Measurements from ENCODE around the gene SRGAP1. TPM values are rescaled to one million over a fixed set of nuclear protein-coding genes. Genes with fewer than 3 reads are reported as not detected.

The SRGAP1 gene
- total RNA-seq, 1 experiment from 2014 or later, result 26.8 TPM

DNA sequence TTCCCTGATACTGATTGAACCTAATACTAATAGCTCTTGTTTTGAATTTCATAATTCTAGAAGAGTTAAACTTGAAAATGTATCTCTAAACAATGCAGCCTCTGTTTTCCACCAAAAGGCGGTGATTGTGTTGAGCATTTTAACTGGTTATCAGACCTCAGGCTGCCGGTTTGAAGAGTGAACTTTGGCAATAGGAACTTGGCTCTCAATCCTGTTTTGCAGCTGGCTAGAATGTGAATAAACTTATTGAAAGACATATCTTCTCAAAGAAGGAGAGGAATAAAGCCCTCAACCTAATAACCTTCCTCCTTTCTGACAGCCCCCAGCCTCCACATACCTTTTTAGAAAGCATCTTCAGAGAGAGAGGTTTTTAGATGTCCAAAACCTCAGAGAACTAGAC is 105.4 kb downstream of the SRGAP1 start:
- BruUV-seq (replicated peaks), result no TSS peak
- no peaks in the 10 kb centered on the region for H3K27me3 ChIP-seq (ENCODE audit: control insufficient read depth, insufficient read depth, low read length)
- no peak for DNase-seq (ENCODE audit: low read depth, low spot score)
- CTCF ChIA-PET, result no interaction called here
- no peaks in the 10 kb centered on the region for H3K36me3 ChIP-seq (ENCODE audit: control insufficient read depth, insufficient read depth, low read length)
- H3K27ac ChIP-seq (ENCODE audit: low read length), result peak overlapping the region; percentile 62
- no peak for TF ChIP-seq TCF7L2 (IDR thresholded peaks at IDR 0.05; ENCODE audit: low read depth, low read length)
- no peak for TF ChIP-seq POLR2AphosphoS5 (IDR thresholded peaks at IDR 0.05; ENCODE audit: low read depth, low read length)
- TF ChIP-seq, protein P1, sequence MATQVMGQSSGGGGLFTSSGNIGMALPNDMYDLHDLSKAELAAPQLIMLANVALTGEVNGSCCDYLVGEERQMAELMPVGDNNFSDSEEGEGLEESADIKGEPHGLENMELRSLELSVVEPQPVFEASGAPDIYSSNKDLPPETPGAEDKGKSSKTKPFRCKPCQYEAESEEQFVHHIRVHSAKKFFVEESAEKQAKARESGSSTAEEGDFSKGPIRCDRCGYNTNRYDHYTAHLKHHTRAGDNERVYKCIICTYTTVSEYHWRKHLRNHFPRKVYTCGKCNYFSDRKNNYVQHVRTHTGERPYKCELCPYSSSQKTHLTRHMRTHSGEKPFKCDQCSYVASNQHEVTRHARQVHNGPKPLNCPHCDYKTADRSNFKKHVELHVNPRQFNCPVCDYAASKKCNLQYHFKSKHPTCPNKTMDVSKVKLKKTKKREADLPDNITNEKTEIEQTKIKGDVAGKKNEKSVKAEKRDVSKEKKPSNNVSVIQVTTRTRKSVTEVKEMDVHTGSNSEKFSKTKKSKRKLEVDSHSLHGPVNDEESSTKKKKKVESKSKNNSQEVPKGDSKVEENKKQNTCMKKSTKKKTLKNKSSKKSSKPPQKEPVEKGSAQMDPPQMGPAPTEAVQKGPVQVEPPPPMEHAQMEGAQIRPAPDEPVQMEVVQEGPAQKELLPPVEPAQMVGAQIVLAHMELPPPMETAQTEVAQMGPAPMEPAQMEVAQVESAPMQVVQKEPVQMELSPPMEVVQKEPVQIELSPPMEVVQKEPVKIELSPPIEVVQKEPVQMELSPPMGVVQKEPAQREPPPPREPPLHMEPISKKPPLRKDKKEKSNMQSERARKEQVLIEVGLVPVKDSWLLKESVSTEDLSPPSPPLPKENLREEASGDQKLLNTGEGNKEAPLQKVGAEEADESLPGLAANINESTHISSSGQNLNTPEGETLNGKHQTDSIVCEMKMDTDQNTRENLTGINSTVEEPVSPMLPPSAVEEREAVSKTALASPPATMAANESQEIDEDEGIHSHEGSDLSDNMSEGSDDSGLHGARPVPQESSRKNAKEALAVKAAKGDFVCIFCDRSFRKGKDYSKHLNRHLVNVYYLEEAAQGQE (IDR thresholded peaks at IDR 0.05; ENCODE audit: insufficient read depth in 1 of 2, low read depth in 2 of 2, low read length in 1 of 2), result no peak
- TF ChIP-seq SIN3A (IDR thresholded peaks at IDR 0.05; ENCODE audit: borderline replicate concordance, insufficient read depth, low read depth, low read length), result no peak
- TF ChIP-seq, protein P2, sequence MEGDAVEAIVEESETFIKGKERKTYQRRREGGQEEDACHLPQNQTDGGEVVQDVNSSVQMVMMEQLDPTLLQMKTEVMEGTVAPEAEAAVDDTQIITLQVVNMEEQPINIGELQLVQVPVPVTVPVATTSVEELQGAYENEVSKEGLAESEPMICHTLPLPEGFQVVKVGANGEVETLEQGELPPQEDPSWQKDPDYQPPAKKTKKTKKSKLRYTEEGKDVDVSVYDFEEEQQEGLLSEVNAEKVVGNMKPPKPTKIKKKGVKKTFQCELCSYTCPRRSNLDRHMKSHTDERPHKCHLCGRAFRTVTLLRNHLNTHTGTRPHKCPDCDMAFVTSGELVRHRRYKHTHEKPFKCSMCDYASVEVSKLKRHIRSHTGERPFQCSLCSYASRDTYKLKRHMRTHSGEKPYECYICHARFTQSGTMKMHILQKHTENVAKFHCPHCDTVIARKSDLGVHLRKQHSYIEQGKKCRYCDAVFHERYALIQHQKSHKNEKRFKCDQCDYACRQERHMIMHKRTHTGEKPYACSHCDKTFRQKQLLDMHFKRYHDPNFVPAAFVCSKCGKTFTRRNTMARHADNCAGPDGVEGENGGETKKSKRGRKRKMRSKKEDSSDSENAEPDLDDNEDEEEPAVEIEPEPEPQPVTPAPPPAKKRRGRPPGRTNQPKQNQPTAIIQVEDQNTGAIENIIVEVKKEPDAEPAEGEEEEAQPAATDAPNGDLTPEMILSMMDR (IDR thresholded peaks at IDR 0.05), result no peak
- POLR2A ChIA-PET, result interaction anchor here (0.7 kb wide), 1 partner anchor 232 kb away, joined by 10 read pairs; no protein-coding TSS in a partner anchor
- ATAC-seq, result no peak
- intact Hi-C loops (cut with micrococcal nuclease; ENCODE audit: unreplicated experiment) (no loop called here), in situ Hi-C loops (cut with HindIII; ENCODE audit: low pct_unique_long_range_greater_than_20kb, low sequenced_read_pairs) (no loop called here)
- H3K9me3 ChIP-seq (ENCODE audit: control insufficient read depth, insufficient read depth, low read depth, low read length), result no peaks in the 10 kb centered on the region
- peaks cover 26% of the 10 kb centered on the region; the same call in 1 of the 2 replicates for H3K4me1 ChIP-seq (ENCODE audit: control insufficient read depth, insufficient read depth, low read length)
- H3K4me3 ChIP-seq (ENCODE audit: low read depth in 2 of 2, low read length in 2 of 2), result no peak overlapping the region

DNA sequence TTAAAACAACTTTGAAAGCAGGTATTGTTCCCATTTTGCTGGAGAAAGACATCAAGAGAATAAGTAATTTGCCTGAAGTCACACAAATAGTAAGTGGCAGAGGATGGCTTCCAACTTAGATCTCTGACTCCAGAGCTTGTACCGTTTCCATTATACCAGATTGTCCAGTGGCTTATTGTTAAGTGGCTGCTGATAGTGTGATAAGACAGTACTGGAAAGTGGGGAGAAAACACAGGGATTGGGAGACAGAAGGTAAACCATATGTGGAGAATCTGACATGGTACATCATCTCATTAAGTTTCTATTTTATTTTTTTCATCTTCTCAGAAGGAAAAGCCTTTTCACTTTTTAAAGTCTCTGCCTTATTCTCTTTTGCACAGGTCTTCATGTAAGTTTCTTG is 108.5 kb downstream of the SRGAP1 start:
- Histone ChIP-seq H3K27ac (ENCODE audit: low read length) (no peak overlapping the region), H3K4me1 (ENCODE audit: control insufficient read depth, insufficient read depth, low read length) (peaks cover 35% of the 10 kb centered on the region; the same call in 1 of the 2 replicates), H3K27me3 (ENCODE audit: control insufficient read depth, insufficient read depth, low read length) (no peaks in the 10 kb centered on the region), H3K4me3 (ENCODE audit: low read depth in 2 of 2, low read length in 2 of 2) (no peak overlapping the region), H3K36me3 (ENCODE audit: control insufficient read depth, insufficient read depth, low read length) (no peaks in the 10 kb centered on the region), H3K9me3 (ENCODE audit: control insufficient read depth, insufficient read depth, low read depth, low read length) (no peaks in the 10 kb centered on the region)
- POLR2A ChIA-PET, result no interaction called here
- DNase-seq (ENCODE audit: low read depth, low spot score) (no peak), ATAC-seq (no peak)
- TF ChIP-seq, protein P1 (IDR thresholded peaks at IDR 0.05; ENCODE audit: insufficient read depth in 1 of 2, low read depth in 2 of 2, low read length in 1 of 2), result no peak
- TF ChIP-seq POLR2AphosphoS5 (IDR thresholded peaks at IDR 0.05; ENCODE audit: low read depth, low read length) (no peak), TCF7L2 (IDR thresholded peaks at IDR 0.05; ENCODE audit: low read depth, low read length) (no peak)
- BruUV-seq (replicated peaks), result no TSS peak
- in situ Hi-C loops (cut with HindIII; ENCODE audit: low pct_unique_long_range_greater_than_20kb, low sequenced_read_pairs) (no loop called here), intact Hi-C loops (cut with micrococcal nuclease; ENCODE audit: unreplicated experiment) (no loop called here)
- CTCF ChIA-PET, result no interaction called here
